ENCODE measurements around the gene DXO.

GRCh38 chr6:31928672-31928939 lies 43.3 kb downstream of the DXO start:
- TF ChIP-seq POLR2A (IDR thresholded peaks at IDR 0.05) = no peak
- no peak for TF ChIP-seq CTCF (IDR thresholded peaks at IDR 0.05)

All from right lobe of liver (tissue), 4 donors.